HFF-Myc (cell line): ENCODE data around the gene TROAP.
"Not testable (repeated sequence)": the region's sequence is repeated elsewhere in the genome, so short reads cannot be mapped to it uniquely, and the experiment has no call there.

Experiments
- DNase-seq: peaks from one replicate; pipeline ENCODE4 v3.0.0-alpha.2; 2011; ENCODE audit warnings: low read depth; ENCODE audit errors: extremely low read depth
- H3K4me3 ChIP-seq: replicated peaks from 2 replicates; pipeline ENCODE4 v1.5.1; 2011; ENCODE audit warnings: low read depth, mild to moderate bottlenecking, control low read depth, low read length
- TF ChIP-seq, protein P1 (sequence below): IDR thresholded peaks from 2 replicates; pipeline ENCODE4 v1.5.1; 2012; ENCODE audit warnings: mild to moderate bottlenecking, low read depth, low read length, control low read depth; ENCODE audit errors: missing control alignments

Gene TROAP

DNA sequence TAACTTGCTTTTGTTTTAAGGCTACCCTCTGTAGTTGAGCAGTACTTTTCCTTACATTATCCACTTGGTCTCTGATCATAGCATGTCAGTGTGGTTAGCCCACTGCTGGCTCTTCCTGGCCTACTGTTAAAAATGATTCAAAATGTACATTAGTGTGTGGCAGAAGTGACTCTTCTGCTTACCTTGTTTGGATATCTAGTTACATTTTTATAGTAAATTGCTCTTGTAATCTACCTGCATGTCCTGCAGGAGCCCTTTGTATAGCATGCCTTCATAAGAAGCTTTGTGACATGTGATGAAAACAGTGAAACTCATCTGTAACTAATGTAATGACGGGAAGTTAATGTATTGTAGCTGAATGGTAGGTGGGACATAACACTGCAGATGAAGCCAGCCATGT lies 52.4 kb downstream of the TROAP start:
- TF ChIP-seq, protein P1, sequence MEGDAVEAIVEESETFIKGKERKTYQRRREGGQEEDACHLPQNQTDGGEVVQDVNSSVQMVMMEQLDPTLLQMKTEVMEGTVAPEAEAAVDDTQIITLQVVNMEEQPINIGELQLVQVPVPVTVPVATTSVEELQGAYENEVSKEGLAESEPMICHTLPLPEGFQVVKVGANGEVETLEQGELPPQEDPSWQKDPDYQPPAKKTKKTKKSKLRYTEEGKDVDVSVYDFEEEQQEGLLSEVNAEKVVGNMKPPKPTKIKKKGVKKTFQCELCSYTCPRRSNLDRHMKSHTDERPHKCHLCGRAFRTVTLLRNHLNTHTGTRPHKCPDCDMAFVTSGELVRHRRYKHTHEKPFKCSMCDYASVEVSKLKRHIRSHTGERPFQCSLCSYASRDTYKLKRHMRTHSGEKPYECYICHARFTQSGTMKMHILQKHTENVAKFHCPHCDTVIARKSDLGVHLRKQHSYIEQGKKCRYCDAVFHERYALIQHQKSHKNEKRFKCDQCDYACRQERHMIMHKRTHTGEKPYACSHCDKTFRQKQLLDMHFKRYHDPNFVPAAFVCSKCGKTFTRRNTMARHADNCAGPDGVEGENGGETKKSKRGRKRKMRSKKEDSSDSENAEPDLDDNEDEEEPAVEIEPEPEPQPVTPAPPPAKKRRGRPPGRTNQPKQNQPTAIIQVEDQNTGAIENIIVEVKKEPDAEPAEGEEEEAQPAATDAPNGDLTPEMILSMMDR: no peak
- H3K4me3 ChIP-seq: no peak overlapping the region
- DNase-seq: no peak

DNA sequence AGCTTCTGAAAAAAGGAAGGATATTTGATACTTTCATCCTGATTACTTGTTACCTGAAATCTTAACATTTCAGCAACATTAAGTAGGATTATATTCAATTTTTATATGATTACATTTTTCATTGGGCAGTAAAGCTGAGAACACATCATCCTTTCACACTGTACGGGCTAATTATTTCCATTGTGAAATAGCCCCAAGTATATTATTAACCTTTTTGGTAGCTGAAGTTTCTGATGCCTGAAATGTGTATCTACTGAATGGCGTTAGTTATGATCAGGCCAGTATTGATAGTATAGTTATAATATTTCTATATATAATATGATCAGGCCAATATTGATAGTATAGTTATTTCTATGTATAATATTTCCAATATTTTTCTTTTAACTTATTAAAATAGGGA lies 54.3 kb downstream of the TROAP start:
- no peak overlapping the region for H3K4me3 ChIP-seq
- TF ChIP-seq, protein P1: no peak
- no peak for DNase-seq

DNA sequence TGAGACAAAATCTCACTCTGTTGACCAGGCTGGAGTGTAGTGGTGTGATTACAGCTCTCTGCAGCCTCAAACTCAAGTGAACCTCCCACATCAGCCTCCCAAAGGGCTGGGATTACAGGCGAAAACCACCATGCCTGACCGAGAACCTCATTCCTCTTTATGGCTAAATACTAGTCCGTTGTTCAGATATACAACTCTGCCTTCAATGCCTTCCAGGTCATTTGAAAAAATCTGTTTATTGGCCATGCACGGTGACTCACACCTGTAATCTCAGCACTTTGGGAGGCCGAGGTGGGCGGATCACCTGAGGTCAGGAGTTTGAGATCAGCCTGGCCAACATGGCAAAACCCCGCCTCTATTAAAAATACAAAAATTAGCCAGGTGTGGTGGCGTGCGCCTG lies 57.1 kb downstream of the TROAP start:
- H3K4me3 ChIP-seq: not testable (repeated sequence)

More for the DNA sequence above, 57.1 kb downstream of the TROAP start:
- DNase-seq: not testable (repeated sequence)
